Measurements from ENCODE around the gene MSL3. TPM values are rescaled to one million over a fixed set of nuclear protein-coding genes. Genes with fewer than 3 reads are reported as not detected.

MSL3 gene
- total RNA-seq, 1 donor, result 26.4 TPM

- no peak for DNase-seq (ENCODE audit: insufficient read length, low spot score, missing footprints)
- H2AFZ ChIP-seq (ENCODE audit: low read length), result no peak overlapping the region
- H4K20me1 ChIP-seq (ENCODE audit: insufficient read depth, low read length), result no peaks in the 10 kb centered on the region
- no peak overlapping the region for H3K4me3 ChIP-seq (ENCODE audit: insufficient read depth, low read length)
- H3K4me2 ChIP-seq (ENCODE audit: insufficient read depth, low read length), result no peak overlapping the region
- H3K79me2 ChIP-seq (ENCODE audit: insufficient read depth, low read length), result no peaks in the 10 kb centered on the region
- TF ChIP-seq, protein P1, sequence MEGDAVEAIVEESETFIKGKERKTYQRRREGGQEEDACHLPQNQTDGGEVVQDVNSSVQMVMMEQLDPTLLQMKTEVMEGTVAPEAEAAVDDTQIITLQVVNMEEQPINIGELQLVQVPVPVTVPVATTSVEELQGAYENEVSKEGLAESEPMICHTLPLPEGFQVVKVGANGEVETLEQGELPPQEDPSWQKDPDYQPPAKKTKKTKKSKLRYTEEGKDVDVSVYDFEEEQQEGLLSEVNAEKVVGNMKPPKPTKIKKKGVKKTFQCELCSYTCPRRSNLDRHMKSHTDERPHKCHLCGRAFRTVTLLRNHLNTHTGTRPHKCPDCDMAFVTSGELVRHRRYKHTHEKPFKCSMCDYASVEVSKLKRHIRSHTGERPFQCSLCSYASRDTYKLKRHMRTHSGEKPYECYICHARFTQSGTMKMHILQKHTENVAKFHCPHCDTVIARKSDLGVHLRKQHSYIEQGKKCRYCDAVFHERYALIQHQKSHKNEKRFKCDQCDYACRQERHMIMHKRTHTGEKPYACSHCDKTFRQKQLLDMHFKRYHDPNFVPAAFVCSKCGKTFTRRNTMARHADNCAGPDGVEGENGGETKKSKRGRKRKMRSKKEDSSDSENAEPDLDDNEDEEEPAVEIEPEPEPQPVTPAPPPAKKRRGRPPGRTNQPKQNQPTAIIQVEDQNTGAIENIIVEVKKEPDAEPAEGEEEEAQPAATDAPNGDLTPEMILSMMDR (IDR thresholded peaks at IDR 0.05; ENCODE audit: extremely low read depth, low read depth, low read length), result no peak
- H3K9me3 ChIP-seq (ENCODE audit: low read depth, low read length), result no peaks in the 10 kb centered on the region
- H3K27ac ChIP-seq (ENCODE audit: low read depth, low read length), result no peak overlapping the region
- no peaks in the 10 kb centered on the region for H3K4me1 ChIP-seq (ENCODE audit: insufficient read depth, low read length)
- no peaks in the 10 kb centered on the region for H3K27me3 ChIP-seq (ENCODE audit: insufficient read depth, low read length)
- no peaks in the 10 kb centered on the region for H3K36me3 ChIP-seq (ENCODE audit: insufficient read depth, low read length)
Observed at GRCh38 chrX:11791537-11791936, 33.5 kb downstream of the MSL3 start.

DNA sequence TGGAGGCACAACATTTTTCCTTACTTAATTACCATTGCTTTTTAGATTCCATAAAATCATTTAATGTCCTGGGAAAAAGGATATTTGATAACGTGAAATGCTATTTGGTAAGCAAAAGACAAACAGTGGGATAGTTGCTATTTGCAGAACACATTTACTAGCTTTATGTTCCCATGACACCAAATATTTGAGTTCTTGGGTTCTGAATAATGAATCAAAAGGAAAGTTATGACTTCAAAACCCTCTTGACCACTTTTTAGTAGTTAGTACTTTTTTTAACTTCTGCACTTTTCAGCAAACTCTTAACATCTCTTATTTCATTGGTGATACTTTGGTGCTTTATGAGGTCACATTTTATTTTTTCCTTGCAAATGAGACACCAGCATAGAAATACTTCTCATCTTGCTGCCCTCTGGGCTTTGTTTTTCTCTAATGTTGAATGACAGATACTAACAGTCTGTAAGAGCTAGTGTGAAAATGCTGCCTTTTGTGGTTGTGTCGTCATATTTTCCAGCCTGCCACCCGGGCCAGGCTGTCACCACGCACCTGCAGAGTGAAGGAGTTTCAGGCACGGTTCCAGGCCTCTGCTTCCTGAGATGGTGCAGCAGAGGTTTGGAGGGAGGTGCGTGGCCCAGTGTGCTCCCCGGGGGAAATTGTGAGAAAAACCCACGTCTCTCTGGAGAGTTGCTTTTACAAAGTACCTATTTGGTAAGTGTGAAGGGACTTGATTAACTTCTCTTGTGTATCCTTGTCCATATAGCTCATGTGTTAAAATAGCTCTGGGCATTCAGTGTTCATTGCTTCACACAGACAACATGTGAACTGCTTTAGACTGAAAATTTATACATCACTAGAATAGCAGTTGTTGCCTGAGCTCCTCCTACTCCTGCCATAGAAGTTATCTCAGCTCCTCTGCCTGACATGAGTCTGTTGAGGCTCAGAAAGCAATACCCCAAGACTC lies 34.7 kb downstream of the MSL3 start:
- Histone ChIP-seq H3K4me1 (ENCODE audit: insufficient read depth, low read length) (no peaks in the 10 kb centered on the region), H3K27me3 (ENCODE audit: insufficient read depth, low read length) (no peaks in the 10 kb centered on the region), H2AFZ (ENCODE audit: low read length) (no peak overlapping the region), H3K36me3 (ENCODE audit: insufficient read depth, low read length) (no peaks in the 10 kb centered on the region), H3K79me2 (ENCODE audit: insufficient read depth, low read length) (no peaks in the 10 kb centered on the region), H3K27ac (ENCODE audit: low read depth, low read length) (no peak overlapping the region), H3K4me3 (ENCODE audit: insufficient read depth, low read length) (no peak overlapping the region), H4K20me1 (ENCODE audit: insufficient read depth, low read length) (no peaks in the 10 kb centered on the region), H3K9me3 (ENCODE audit: low read depth, low read length) (no peaks in the 10 kb centered on the region), H3K4me2 (ENCODE audit: insufficient read depth, low read length) (no peak overlapping the region)
- TF ChIP-seq, protein P1 (IDR thresholded peaks at IDR 0.05; ENCODE audit: extremely low read depth, low read depth, low read length), result no peak
- no peak for DNase-seq (ENCODE audit: insufficient read length, low spot score, missing footprints)

DNA sequence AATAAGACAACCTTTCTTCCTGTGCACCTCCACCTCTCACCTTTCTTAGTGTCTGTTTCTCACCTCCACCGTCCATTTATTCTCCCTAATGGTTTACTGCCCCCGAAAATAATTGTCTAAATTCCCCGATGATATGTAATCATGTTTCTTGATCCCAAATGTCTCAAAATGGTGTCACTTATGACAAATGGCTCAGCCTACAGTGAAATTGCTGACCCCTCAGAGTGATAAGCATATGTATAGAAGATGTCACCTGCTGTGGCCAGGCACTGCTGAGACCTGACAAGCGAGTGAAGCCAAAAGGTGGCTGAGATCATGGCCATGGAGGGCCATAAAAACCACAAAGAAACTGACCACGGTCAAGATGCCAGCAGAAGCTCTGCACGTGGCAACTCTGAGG lies 35.7 kb downstream of the MSL3 start:
- DNase-seq (ENCODE audit: insufficient read length, low spot score, missing footprints), result no peak
- H3K4me3 ChIP-seq (ENCODE audit: insufficient read depth, low read length), result no peak overlapping the region

DNA sequence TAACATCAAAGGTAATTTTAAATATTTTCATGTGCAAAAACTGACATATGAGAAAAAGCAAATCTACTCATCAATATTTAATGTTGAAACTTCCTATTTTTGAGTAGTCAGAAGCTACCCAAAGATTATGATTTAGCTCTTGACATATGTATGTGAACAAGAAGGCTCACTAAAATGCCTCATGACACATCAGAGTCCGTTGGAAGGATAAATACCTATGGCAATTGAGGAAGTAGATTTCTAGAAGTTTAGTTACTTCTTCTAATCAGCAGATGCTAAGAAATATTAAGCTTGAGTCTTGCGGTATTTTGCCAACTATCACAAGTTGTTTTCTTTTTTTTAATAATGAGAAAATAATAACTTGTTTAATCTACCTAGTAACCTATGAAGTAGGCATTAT lies 55.3 kb downstream of the MSL3 start:
- Histone ChIP-seq H3K4me2 (ENCODE audit: insufficient read depth, low read length) (no peak overlapping the region), H3K4me3 (ENCODE audit: insufficient read depth, low read length) (no peak overlapping the region), H3K27ac (ENCODE audit: low read depth, low read length) (no peak overlapping the region), H3K79me2 (ENCODE audit: insufficient read depth, low read length) (no peaks in the 10 kb centered on the region), H3K27me3 (ENCODE audit: insufficient read depth, low read length) (no peaks in the 10 kb centered on the region), H4K20me1 (ENCODE audit: insufficient read depth, low read length) (no peaks in the 10 kb centered on the region), H3K9me3 (ENCODE audit: low read depth, low read length) (no peaks in the 10 kb centered on the region), H3K36me3 (ENCODE audit: insufficient read depth, low read length) (no peaks in the 10 kb centered on the region), H2AFZ (ENCODE audit: low read length) (no peak overlapping the region), H3K4me1 (ENCODE audit: insufficient read depth, low read length) (no peaks in the 10 kb centered on the region)
- no peak for DNase-seq (ENCODE audit: insufficient read length, low spot score, missing footprints)
- TF ChIP-seq, protein P1 (IDR thresholded peaks at IDR 0.05; ENCODE audit: extremely low read depth, low read depth, low read length), result no peak

More for the DNA sequence above, 35.7 kb downstream of the MSL3 start:
- Histone ChIP-seq H3K4me1 (ENCODE audit: insufficient read depth, low read length) (no peaks in the 10 kb centered on the region), H3K27ac (ENCODE audit: low read depth, low read length) (no peak overlapping the region), H3K9me3 (ENCODE audit: low read depth, low read length) (no peaks in the 10 kb centered on the region), H3K36me3 (ENCODE audit: insufficient read depth, low read length) (no peaks in the 10 kb centered on the region), H2AFZ (ENCODE audit: low read length) (no peak overlapping the region), H3K79me2 (ENCODE audit: insufficient read depth, low read length) (no peaks in the 10 kb centered on the region), H3K4me2 (ENCODE audit: insufficient read depth, low read length) (no peak overlapping the region), H3K27me3 (ENCODE audit: insufficient read depth, low read length) (no peaks in the 10 kb centered on the region), H4K20me1 (ENCODE audit: insufficient read depth, low read length) (no peaks in the 10 kb centered on the region)
- TF ChIP-seq, protein P1 (IDR thresholded peaks at IDR 0.05; ENCODE audit: extremely low read depth, low read depth, low read length), result no peak

All from osteoblast (primary cell).